ENCODE measurements around the gene DYSF.
A peak's percentile ranks its signal among the peaks of the same experiment; 100 is the strongest.

Gene DYSF

DNA sequence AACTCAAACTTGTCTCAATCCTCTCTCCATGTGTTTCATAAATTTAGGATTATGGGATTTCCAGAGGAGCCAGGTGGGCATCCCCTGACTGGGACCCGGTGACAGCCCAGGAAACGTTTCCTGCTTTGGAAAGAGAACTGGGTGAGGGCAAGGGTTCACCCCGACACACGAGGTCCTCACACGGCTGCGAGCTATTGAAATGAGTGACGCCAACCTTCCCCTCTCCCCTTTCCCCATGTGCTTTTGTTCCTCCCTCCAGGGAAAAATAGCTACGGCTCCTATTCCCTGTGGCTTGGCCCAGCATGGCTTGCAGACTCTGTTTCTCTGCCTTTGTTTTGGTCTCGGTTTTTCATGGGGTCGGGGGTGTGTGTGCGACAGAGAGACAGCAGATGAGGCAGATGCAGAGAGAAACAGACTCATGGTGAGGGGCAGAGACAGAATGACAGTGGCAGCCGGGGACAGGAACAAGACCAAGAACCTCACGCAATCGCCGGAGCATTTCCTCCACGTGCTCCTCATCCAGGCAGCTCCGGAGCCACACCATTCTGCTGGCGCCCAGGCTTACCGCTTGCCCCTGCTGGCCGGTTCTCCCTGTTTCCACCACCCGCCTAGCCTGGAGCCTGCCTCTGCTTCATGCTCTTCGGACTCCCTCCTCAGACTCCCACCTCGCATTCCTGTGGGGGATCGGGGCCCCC, 238.5 kb downstream of the DYSF start:
- DNase-seq (ENCODE audit: low read depth in 2 of 2) = no peak

DNA sequence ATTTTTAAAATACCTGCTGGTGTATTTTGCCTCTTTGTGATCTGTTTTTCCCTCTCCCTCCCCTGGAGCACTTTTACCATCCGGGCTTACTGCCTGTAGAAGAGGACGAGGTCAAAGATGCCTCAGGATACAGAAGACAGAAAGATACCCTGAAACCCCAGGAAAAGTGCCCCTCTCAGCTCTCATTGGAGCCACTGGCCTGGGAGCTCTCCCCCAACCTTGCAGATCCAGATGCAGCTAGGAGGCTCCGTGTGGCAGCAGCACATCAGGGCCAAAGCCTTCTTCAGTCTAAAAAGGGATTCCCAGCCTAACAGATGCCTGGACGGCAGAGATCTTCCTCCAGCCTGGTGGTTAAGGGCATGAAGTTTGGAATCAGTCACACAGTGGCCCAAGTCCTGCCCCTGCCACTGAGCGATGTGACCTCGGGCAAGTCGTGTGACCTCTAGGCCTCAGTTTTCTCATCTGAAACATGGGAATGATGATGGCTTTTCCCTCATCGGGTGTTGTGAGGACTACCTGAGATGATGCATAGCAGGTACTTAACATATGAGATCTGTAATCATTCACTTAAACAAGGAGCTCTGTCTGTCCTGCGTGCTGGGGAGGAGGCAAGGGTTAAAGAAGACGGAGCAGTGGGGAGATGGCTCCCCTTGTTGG, 239.4 kb downstream of the DYSF start:
- no peak for DNase-seq (ENCODE audit: low read depth in 2 of 2)

DNA sequence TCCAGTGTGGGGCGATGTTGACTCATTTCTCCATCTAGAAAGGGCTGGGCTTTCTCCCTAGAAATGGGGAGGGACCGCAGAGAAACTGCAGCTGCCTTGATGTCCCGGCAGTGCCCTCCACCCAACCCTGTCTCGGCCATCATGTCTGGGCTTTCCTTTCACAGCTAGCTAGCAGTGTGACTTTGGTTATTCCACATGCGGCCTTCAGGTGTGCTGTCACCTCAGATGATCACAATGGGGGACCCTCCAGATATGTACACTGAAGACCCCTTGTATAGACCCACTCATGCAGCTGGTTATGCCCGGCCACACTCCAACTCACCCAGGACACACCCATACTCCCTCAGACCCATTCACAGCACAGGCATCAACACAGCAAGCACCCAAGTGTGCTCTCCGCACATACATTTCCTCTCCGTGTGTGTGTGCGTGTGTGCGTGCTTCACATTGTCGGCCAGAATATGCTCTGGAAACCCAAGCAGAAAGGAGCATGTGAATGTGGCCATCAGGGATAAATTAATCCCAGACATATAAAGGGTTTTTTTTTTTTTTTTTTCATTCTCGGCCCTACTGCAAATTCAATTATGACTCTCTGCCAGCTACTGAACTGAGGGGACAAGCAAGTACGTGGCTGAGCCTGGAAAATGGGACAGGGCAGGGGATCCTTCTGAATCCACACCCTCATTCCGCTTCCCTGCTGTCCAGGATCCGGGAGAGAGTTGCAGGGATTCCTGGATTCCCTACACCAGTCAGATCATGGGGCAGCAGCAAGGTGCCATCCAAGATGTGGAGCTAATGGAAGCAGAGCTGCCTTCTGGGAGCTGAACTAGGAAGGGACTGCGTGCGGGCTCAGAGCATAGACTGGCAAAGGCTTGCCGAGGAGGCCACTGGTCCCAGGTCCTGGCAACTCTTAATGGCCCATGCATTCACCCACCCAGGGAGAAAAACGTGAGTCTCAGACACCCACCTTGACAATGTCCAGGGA, 240.2 kb downstream of the DYSF start:
- peak; percentile 17 to 37 for DNase-seq (ENCODE audit: low read depth in 2 of 2)

DNA sequence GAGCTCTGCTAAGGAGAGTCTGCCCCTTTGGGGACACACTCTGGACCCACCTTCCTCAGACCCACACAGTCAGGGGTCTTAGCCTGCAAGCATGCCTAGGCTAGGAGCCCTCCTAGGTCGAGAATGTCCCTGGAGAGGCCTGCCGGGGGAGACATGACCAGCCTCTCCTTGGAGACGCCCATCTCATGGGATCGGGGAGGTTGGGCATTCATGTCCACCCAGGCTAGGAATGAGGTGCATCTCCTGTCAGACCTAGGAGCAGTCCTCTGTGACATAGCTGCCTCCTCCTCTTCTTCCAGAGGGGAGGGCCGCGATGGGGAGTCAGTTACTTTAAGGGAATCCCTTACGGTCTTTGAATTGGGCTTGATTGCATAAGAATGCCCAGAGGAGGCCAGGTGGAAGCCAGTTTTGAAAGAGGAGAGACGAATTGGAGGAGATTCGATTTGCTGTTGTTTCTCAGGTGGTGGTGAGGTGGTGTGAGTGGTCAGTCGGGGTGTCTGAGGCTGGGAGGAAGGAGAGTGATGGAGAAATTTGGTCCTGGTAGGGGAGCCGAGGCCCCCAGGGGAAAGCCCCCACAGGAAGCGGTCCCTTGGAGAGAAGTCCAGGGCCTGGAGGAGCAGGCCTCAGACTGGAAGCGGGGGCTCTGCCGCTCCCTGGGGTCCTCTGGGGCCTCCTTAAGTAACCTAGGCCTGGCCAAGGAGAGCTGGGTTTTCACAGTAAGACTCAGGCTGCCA, 241.3 kb downstream of the DYSF start:
- DNase-seq (ENCODE audit: low read depth in 2 of 2) = no peak

DNA sequence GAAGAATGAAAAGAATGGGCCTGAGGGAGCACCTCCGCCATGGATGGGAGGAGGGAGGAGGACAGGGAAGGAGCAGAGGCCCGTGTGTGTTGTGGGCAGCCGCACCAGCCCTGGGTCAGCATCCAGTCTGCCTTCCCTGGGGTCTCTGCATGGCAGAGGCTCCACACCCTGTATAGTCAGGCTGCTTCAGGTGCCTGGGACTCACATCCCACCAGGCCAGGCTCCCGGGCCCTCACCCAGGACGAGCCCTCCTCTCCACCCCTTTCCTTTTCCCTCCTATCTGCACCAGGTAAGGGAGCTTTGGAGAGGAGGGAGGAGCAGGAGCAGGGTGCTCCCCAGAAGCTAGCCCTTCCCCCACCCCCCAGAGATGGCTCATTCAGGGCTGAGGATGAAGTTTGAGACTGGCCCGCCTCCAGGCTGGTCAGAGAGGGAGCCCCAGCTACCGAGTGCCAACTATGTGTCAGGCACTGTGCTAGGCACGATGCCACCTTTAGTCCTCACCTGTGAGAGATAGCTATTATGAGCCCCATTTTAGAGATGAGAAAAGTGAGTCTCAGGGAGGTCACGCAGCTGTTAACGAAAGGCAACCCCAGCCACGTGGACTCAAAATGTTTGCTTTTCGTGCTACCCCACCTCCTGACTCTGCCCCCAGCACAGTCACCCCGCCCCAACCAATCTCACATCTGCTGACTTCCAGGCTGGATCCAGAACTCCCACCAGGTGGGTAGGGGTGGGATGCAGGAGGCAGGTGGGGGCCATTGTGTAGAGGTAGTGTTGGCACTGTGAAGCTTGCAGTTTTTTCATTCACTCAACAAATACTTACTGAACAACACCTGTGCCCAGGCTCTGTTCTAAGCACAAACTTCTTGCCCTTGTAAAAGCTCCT, 242.1 kb downstream of the DYSF start:
- DNase-seq (ENCODE audit: low read depth in 2 of 2) = no peak

DNA sequence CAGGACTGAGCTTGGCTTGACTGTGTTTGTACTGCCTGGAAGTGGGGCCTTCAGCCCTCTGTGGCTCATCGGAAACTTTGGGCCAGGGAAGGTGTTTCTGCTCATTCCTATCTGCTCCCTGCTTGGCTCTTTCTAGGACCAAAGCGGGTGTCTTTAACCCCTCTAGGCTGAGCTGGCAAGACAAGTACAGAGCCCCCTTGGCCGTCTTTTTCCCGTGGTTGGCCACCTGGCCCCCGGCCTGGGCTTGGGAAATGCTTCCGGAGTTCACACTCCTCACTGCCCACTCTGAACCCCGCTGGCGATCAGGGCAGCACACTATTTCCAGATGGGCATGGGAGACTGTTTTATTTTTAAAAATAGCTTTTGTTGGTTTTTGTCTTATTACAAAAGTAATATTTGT, 243.0 kb downstream of the DYSF start:
- no peak for DNase-seq (ENCODE audit: low read depth in 2 of 2)

DNA sequence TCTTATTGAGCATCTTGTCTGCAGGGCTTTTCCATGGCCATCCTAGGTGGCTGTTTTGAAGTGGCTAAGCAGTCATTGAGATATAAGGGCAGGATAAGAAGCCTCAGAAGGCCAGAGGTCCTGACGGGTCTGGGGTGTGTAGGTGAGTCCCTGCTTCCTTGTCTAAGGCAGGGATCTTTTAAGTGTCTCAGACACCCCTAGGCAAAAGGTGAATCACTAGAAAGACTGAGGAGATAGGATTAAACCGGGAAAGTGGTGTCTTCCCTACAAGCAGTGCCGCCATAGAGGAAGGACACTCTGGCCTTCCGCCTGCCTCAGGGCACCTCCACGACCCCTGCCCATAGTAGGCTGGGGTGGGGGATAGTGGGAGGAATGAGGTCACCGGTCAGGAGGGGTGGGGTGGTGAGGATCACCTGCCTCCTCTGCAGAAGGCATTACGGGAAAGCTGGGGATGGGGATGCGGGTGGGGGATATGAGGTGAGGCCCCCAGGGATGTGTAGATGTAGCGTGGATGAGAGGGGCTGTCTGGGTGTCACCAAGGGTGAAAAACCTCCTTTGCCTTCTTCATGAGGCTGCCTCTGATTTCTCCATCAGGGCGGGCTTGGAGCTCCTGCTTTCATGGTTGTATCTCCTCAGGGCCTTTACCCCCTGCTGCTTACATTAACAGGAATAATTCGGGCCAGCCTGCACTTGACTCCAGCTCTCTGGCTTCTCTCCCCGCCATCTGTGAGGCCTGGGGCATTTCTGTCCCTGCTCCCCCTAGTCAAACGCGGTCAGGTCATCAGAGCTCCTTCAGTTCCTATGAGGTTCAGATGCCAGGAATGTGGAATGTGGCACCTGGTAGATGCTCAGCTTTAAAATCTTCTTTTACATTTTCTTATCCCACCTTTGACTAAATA, 244.0 kb downstream of the DYSF start:
- no peak for DNase-seq (ENCODE audit: low read depth in 2 of 2)

DNA sequence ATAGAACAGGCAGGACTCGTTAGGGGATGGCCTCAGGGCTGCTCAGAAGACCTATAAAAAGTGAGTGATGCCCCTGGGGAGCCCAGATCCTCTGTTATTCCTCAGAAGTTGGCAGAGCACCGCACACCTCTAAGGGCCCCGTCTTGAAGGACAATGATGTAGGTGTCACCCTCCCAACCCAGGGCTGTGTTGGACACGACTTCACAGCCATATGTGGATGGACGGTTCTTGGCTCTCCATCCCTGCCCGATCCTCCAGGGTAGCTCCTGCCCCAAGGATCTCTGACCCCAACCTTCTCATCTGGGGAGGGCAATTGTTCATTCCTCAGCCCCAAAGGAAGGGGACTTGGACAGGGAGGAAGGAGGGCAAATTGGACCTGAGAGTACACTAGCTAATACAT, 246.1 kb downstream of the DYSF start:
- no peak for DNase-seq (ENCODE audit: low read depth in 2 of 2)

DNA sequence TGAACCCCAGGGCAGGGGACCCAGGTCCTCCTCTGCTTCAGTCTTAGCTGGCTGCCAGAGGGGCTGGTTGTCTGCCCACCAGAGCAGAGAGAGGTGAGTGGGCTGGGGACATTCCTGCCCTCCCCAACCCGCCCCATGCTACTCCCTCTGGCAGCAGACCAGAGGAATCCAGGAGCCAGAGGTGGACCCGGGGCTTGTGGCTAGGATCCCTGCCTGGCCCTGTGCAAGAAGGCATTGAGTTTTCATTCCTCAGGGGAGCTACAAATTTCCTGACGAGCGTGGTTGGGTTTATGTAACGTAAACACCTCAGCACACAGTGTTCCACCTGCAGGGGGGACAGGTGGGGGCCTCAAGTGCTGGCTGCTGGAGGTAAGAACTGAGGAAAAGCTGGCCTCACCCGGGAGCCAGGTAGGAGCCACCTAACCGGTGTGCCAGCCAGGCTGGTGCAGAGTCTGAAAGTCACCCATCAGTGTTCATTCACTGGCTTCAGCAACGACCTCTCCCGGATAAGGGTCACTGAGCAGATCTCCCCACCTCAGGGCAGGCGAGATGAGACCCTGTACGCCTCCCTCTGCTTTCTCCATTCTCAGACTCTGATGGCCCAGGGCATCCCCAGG, 246.8 kb downstream of the DYSF start:
- DNase-seq (ENCODE audit: low read depth in 2 of 2) = no peak

DNA sequence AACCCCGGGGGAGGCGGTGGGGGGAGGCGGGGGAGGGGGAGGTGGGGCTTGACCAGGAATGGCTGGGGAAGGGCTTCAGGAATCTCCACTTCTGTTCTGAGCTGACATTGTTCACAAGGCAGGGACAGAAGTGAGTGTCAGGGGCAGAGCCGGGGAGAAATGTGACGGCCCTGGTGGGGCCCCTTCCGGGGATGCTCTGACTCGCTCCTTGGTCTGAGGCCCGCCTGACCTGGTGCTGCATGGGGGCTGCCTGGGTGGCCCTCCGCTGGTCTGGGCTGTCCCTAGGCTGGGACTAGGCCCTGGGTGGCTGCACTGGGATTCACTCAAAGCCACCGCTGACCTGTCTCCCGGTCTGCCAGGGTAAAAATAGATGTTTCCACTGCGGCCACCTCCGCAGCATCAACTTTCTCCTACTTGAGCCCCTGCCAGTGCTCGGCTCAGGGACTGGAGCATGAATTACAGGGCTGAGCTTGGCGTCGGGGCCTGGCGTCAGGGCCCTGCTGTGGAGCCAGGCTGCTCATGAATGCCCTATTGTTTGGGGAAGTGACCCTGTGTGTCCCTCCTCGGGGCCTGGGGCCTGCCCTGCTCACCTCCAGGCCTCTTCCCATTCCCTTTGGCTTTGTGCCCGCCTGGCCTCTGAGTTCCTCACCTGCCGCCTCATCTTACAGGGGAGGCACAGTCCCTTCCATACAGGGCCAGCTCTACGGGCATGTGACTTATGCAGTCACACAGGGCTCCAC, 247.5 kb downstream of the DYSF start:
- no peak for DNase-seq (ENCODE audit: low read depth in 2 of 2)

DNA sequence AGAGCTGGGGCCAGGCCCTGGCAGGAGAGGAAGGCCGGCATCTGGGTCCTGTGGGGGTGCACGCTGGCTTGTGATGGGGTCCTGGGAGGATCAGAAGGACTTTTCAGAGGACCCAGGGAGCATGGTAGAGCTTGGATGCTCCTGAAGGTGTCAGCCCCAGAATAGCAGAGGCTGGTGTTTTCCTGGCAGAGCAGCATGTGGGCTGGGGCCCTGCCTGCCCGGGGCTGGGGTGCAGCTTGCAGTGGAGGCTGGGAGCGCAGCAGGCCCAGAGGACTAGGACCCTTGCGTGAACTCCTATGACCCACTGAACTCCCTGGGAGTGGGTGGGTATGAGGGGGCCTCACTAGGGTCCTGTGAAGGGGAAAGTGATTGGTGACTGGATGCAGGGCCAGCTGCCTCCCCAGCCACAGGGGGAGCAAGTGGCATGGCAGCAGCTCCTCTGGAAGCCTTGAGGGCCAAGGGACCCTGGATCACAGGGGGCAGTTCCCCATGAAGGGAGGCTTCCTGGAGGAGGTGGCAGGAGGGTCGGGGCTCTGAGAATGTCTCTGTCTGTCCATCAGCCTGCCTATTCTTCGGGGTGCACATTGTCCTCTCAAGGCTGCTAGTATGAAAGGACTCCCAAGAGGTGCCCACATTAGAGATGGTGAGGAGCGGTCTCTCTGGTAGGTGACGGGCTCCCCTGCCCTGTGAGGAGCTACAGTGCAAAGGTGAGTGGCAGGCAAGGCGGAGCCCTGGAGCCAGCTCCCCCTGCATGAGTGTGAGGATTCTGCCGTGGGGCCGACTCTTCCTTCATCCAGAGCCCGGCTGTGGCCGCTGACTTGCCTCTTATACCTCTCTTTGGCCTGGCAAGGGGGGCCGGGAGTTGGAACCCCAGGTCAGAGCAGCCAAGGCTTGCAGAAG, 249.0 kb downstream of the DYSF start:
- no peak for DNase-seq (ENCODE audit: low read depth in 2 of 2)

DNA sequence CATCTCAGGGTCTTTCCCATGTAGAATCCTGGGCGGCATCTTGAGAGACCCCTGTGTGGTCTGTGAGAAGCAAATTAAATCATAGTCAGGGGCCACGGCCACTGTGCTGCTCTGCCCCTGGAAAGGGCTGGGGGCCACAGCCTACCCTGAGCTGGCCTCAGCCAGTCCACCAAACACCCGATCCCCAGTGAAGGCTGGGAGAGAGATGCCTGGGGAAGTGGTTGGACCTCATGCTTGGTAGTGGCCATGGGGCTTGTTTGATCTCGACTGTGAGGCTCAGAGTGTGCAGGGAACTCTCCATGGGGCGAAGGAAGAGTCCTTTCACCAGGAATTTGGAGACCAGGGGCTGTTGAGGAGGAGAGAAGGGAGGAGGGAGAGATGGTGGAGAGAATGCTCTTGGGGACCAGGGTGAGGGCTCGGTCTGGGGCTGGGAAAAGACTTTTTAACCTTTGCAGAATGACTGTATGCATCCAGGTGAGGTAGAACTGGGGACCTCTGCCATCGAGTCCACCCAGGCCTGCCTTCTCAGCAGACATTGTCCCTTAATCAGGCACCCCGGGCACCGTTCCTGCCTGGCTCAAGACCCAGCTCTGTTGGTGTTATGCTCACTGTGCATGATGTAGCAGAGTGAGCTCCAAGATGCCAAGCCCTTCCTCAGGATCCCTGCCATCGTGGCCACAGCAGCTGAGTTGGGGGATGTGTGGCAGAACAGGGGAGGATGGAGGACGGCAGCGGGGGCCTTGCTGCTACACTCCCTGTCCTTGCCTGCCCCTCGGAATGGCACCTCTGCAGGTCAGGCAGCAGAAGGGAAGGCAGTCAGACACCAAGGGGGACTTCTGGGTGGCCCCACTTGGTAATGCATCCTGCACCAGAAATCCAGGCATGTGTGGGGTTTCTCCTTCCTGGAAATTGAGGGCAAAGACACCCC, 249.9 kb downstream of the DYSF start:
- no peak for DNase-seq (ENCODE audit: low read depth in 2 of 2)

DNA sequence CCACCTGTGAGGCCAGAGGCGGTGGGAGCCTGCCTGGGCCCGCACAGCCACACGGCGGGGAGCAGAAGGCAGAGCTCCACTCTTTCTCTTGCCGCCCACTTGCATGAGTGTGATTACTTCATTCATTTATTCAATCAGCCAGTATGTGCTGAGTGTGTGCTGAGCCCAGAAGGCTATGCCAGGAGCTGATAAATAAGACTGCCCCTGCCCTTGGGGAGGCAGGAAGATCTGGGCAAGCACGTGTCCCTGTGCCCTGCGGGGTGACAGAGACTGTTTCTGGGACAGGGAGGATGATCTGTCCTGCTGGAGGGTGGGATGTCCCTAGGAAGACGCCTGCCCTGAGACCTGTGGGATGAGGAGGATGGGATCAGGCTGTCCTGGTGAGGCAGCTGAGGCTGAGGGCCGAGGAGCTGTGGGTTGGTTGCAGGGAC, 250.8 kb downstream of the DYSF start:
- DNase-seq (ENCODE audit: low read depth in 2 of 2) = no peak

DNA sequence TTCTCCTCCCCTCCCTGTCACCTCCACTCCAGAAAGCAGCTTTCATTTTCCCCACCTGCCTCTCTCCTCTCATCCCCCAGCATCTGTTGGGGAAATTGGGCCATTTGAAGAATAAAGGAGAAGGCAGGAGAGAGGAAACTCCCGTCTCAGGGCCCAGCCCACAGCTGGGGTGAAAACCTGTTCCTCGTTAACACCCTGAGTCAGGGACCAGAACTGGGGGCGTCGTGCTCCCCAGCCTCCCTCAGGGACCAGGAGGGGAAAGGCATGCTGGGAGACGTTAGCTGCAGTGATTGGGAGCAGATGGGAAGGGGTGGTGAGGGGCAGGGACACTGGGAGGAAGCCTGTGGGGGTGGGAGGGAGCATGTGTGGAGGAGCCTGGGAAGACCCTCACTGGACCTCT, 251.3 kb downstream of the DYSF start:
- no peak for DNase-seq (ENCODE audit: low read depth in 2 of 2)

DNA sequence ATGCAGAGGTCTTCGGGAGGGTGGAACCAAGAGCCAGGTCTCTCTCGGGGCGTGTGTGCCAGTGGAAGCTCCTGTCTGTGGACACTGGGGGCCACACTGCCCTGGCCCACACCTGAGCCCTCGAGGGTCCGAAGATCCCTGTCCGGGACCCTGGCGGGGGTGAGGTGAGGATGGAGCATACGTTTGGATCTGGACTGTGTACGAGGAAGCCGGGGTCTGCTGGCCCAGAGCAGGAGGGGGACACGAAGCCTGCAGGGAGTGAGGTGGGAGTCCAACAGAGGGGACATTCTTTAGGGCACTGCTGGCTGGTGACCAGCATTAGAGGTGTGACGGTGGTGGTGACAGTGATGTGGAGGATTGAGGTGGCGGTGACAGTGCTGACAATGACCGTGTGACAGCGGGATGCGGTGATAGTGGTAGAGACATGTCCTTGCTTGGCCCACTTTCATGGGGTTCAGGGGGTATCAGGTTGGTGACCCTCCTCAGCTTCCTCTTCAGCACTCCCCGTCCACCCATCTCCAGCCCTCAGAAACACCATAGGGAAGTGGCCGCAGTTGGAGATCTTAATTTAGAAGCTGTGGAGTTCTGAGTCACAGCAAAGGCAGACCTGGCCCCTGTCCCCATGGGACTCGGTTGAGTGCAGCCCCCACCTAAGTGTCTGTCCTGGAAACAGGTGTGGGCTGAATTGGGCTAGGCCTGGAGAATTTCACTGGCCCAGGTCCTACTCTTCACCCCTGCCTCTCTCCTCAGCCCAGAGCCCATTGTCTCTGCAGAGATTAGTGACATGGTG, 252.0 kb downstream of the DYSF start:
- no peak for DNase-seq (ENCODE audit: low read depth in 2 of 2)

DNA sequence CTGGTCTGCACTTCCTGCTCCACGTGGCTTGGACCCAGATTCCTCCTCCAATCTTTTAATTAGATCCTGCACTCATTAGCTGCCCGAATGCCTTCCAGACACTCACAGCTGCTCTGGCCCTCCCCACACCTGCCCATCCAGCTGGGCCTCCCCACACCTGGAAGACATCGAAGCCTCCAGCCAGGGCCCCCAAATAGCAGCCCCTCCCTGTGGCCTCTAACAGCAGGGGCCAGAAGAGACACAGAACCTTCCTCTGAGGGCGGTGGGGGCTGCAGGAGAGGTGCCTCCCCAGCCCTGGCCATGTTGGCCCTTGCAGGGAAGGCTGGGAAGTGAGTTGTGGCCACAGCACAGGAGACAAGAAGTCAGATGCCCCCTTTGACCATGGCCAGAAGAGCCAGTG, 252.8 kb downstream of the DYSF start:
- no peak for DNase-seq (ENCODE audit: low read depth in 2 of 2)

All from fibroblast of skin of left biceps (primary cell).